ENCODE measurements around the gene CFAP54.

DNA sequence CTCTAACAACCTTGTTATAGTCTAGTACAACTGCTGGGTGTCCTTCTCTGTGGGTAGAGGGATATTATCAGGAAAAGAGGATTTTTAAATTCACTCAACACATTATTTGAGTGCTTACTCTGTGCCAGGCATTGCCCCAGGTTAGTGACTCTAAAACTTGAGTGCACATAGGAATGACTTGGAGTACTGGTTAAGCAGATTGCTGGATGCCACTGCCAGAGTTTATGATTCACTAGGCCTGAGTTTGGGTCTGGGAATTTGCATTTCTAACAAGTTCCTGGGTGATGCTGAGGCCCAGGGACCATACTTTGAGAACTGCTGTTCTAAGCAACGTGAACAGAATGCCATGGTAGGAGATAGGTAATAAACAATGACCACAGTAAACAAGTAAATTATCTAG lies 96.6 kb downstream of the CFAP54 start:
- TF ChIP-seq, protein P1, sequence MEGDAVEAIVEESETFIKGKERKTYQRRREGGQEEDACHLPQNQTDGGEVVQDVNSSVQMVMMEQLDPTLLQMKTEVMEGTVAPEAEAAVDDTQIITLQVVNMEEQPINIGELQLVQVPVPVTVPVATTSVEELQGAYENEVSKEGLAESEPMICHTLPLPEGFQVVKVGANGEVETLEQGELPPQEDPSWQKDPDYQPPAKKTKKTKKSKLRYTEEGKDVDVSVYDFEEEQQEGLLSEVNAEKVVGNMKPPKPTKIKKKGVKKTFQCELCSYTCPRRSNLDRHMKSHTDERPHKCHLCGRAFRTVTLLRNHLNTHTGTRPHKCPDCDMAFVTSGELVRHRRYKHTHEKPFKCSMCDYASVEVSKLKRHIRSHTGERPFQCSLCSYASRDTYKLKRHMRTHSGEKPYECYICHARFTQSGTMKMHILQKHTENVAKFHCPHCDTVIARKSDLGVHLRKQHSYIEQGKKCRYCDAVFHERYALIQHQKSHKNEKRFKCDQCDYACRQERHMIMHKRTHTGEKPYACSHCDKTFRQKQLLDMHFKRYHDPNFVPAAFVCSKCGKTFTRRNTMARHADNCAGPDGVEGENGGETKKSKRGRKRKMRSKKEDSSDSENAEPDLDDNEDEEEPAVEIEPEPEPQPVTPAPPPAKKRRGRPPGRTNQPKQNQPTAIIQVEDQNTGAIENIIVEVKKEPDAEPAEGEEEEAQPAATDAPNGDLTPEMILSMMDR (IDR thresholded peaks at IDR 0.05), result no peak
- TF ChIP-seq POLR2AphosphoS5 (IDR thresholded peaks at IDR 0.05) (no peak), POLR2A (IDR thresholded peaks at IDR 0.05) (no peak), EP300 (IDR thresholded peaks at IDR 0.05) (no peak)

Measured in suprapubic skin (tissue), 4 donors.